NOMO-1 treated with dmso at 0.1 percent for 144 hours (cell line): ENCODE measurements around the gene DENND4B.

Experiments
- DNase-seq: peaks from one replicate; lab custom pipeline; 2025; ENCODE audit not compliant: unreplicated experiment; lab: John Stamatoyannopoulos, UW

Gene DENND4B

DNA sequence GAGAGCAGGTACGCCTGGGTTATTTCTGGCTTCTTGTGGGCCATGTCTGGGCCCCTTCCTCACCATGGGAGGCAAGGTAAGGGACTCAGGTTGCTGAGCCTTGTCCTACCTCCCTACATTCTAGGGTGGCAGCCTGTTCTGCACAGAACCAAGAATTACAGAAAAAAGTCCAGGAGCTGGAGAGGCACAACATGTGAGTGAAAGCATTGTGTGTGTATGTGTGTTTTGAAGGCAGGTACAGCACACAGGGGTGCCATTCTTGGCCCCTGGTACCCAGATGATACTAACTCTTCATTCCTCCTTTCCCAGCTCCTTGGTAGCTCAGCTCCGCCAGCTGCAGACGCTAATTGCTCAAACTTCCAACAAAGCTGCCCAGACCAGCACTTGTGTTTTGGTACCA, 26.6 kb upstream of the DENND4B start:
- no peak for DNase-seq

DNA sequence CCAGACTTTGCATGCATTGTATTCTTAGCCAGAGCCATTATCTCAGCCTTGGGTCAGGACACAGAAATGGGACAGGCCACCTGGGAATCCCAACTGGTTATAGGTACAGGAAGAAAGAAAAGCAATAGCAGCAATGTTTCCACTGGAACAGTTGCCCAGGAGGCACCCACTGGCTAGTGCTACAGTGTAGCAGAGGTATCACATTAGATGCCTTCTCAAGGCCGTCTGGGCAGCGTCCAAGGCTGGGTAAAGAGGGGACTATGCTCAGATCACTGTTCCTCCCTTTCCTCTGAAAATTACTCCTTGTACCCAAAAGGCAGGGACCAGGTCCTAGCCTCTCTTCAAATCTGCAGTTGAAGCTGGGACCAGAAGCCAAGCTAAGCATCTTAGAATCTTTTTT, 23.8 kb upstream of the DENND4B start:
- no peak for DNase-seq

DNA sequence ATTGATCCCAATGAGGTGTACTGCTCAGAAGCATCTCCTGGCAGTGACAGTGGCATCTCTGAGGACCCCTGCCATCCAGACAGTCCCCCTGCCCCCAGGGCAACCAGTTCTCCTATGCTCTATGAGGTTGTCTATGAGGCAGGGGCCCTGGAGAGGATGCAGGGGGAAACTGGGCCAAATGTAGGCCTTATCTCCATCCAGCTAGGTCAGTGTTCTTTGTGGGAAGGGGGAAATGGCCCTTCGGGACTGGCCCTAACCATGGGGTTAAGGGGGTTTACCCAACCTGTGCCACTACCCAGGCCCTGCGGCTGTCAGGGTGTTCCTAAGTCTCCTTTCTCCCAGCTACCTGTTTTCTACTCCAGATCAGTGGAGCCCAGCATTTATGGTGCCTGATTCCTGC, 22.5 kb upstream of the DENND4B start:
- no peak for DNase-seq

DNA sequence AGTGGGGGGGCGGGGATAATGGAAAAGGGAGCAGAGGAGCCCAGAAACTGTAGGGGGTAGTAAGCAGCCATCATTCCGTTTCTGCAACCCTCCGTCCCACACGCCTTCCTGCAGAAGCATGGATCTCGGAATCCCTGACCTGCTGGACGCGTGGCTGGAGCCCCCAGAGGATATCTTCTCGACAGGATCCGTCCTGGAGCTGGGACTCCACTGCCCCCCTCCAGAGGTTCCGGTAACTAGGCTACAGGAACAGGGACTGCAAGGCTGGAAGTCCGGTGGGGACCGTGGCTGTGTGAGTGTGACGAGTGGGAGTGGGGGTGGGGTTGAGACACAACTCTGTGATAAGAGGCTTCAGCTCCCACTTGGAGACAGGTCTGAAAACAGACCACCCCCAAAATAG, 21.9 kb upstream of the DENND4B start:
- DNase-seq = no peak

DNA sequence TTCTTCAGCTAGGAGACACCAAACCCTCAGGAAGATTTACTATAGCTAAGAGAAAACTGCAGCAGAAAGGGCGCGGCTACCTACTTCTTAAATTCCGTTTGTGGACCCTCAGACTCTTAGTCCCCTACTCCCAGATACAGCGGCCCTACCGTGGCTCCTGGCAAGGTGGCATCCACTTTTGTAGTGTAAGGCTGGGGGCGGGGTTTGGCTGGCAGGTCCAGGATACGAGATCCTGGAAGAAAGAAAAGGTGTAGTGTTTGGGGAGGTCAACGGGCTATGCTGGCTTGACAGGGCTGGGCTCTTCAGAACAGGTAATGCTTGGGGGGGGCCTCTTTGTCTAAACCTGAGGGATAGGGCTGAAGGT, 21.5 kb upstream of the DENND4B start:
- DNase-seq = no peak

- peak; percentile 96 for DNase-seq
These were observed 20.8 kb upstream of the DENND4B start, which contains the start of gene CREB3L4 for GRCh38 chr1:153967107-153967999. TSS of gene CREB3L4 (plus strand) at chr1:153967902. CDS start at chr1:153968526, 624 bp downstream.

- no peak for DNase-seq
These were observed 17.4 kb upstream of the DENND4B start for GRCh38 chr1:153963850-153964331.

DNA sequence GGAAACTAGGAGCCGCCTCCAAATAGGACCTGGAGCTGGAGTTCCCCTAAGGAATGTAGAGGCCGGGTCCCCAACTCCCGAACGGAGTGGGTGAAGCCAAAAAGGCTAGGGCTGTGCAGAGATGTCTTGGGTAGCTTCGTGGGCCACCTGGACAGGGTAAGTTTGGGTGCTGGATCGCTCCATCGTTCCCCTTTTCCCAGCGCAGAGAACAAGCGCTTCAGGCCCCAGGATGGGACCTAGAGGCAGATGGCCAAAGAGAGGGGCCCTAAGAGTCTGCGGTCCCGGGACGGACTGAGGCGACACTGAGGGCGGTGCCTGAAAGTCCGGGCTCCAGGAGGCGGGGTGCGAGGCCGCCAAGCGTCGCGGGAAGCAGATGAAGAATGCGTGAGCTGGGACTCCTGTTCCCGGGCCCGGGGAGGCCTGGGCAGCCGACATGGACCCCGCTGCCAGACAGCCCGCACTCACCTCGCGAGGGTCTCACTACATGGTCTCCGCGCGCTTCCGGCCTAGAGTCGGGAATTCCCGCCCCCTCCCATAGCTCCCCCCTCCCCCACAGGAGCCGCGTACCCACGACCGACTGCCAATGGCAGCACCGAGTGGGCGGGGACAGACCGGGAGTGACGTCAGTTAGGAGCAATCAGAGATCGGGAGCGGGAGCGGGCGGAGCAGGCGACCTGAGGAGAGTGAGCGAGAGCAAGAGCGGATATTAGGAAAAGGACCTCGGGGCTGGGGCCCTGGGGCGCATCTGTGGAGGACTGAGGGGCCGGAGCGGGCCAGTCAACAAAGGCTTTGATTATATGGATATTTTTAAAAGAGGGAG, 16.7 kb upstream of the DENND4B start, which contains the start of gene SLC39A1:
TSS of gene SLC39A1 (minus strand) at position 508 of the 820 bp plus-strand sequence. CDS start 822 bp downstream, outside the sequence.
- DNase-seq = peak; percentile 96

DNA sequence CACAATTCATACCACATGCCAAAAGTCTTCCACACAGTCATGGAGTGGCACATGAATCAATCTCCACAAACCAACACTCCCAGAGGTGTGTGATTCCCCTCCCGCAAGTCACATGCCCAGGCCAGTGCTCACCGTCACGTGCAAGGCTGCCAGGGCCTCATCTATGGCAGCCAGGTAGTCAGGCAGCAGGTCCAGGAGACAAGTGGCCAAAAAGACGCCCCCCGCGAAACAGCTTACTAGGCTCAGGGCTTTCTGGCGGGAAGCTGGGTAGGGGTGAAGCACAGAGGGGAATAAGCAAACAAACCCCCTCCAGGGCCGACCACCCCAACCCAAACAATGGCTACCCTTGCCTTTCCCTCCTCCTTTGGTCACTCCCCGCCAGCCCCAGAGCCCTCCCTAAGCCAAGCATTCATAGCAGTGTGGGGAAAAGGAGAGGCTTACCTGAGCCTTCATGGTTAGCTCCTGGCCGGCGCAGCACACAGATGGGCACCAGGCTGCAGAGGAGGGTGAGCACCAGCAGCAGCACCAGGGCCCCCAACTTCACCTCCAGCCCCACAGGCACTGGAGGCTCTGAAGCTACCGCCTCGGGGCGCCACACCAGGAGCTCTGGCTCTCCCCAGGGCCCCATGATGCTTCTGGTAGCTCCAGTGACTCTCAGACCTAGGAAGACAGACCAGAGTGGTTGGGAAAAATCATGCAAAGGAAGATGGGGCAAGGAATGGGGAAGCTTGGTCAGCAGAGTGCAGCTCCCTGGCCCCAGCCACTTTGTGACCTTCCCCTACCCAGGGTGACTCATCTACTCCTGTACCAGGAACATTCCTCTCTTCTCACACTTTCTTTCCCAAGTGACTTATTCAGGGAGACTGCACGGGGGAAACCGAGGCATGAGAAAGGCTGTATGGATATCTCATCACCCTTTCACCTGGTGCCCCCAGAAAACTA, 15.8 kb upstream of the DENND4B start:
- DNase-seq = no peak

DNA sequence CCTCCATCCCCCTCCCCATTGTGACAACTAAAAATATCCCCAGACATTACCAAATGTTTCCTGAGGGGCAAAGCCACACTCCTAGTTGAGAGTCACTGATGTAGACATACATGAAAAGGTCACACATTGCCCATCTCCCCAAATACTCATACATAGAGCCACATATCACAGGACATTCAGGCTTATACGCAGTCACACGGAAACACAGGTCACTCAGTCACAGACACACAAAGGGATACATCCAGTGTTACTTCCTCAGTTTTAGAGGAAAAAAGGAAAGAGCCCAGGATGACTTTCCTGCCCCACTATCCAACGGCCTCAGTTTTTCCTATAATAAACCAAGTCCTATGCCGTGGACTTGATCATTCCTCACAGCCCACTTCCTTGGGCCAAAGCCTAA, 14.9 kb upstream of the DENND4B start:
- no peak for DNase-seq

DNA sequence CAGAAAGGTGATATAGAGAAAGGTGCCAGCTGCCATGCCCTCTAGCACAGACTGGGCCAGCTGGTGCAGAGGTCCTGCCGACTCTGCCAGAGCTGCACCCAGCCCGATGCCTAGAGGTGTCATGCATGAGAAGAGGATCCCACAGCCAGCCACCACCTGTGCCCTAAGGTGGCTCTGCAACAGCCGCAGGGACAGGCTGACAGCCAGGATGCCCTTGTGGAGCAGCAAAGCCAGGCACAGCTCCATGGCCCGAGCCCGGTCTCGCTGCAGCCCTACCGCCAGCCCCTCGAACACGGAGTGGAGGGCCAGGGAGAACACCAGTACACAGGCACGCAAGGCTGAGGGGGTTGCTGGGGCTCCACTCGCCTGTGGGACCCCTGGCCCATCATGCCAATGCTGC, 13.7 kb upstream of the DENND4B start:
- no peak for DNase-seq

DNA sequence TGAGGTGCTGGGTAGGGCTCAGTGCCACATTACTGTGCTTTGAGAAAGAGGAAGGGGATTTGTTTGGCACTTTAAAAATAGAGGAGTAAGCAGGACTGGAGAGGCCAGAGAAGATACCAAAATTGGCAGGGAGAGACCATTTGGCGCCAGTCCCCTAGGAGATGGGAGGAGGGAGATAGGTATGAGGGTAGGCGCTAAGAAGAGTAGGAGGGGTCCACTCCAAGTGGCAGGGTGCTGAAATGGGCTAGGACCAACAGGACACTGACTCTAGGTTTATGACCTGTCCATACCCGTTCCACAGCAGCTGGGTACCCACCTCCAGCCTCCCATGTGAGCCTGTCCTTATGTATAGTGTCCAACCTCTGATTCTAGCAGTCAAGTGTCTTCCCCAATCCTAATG, 12.9 kb upstream of the DENND4B start:
- no peak for DNase-seq

DNA sequence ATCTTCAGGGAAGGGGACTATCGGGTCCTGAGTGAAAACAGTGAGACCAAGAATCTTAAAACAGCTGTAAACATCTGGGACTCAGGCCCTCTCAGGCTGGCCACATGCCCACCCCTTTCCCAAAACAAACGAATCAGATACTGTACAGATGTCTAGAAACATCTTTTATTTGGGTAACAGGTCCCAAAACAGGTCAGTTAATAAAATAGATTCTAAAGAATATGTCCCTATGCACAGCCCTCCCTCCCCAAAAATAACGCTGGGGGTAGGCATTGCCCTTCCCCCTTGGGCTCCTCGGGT, 12.4 kb upstream of the DENND4B start:
- DNase-seq = no peak

- DNase-seq = peak; percentile 99
These were observed 11.8 kb upstream of the DENND4B start, which contains the start of gene CRTC2 for GRCh38 chr1:153958111-153958960. TSS of gene CRTC2 (minus strand) at chr1:153958612. CDS start at chr1:153958497, 115 bp downstream.

DNA sequence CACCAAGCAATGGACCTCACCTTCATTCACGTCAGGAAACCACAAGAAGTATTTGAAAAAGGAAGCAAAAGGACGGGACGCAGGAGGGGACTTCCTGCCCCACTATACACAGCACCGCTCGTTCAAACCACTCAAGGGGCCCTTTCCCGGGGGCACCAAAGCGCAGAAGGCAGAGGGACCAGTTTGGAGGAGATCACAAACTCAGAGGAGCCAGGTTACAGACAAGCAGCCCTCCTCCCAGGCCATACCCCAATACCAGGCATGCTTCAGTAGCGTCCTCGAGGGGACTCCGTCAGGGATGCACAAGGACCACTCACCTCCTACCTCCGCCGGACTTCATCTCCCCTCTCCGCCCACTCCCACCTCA, 11.2 kb upstream of the DENND4B start:
- no peak for DNase-seq

GRCh38 chr1:153956997-153957715, 10.6 kb upstream of the DENND4B start:
- no peak for DNase-seq

DNA sequence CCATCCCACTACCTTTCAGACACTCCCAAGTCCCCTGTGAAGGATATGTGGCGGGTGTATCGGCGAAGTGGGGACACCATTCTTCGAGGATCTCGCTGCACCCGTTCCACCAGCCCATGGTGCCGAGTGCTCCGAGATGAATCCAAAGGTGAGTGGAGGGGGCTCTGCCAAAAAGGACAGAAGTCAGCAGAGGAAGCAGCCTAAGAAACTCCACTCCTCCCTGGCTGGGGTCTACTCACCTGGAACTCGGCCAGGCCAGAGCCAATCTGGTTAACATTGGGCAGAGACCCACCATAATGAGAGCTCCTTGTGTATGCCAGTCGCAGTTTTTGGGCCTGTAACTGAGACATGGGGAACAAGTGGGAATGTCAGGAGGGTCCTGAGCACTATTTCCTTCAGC, 8.3 kb upstream of the DENND4B start:
- DNase-seq = no peak

GRCh38 chr1:153953859-153954365, 7.4 kb upstream of the DENND4B start:
- no peak for DNase-seq

DNA sequence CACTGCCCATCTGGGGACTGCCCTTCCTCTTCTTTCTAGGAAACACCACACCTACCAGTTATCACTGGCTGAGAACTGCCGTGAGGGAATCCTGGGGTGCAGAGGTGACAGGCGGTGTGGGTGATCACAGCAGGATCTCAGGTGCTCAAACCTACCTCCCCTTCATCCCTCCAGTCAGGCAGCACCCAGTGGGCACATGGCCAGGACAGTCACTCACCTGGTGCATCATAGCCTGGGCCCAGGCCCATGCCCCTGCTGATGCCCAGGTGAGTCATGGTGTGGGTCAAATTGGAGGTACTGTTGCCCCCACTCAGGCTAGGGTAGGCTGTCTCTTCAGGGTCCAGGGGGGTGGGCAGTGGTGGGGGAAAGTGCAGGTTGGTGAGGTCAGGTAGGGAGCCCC, 5.3 kb upstream of the DENND4B start:
- DNase-seq = no peak
